ENCODE results near the gene IFT43.
"Not testable (repeated sequence)": the region's sequence is repeated elsewhere in the genome, so short reads cannot be mapped to it uniquely, and the experiment has no call there.

IFT43 gene

DNA sequence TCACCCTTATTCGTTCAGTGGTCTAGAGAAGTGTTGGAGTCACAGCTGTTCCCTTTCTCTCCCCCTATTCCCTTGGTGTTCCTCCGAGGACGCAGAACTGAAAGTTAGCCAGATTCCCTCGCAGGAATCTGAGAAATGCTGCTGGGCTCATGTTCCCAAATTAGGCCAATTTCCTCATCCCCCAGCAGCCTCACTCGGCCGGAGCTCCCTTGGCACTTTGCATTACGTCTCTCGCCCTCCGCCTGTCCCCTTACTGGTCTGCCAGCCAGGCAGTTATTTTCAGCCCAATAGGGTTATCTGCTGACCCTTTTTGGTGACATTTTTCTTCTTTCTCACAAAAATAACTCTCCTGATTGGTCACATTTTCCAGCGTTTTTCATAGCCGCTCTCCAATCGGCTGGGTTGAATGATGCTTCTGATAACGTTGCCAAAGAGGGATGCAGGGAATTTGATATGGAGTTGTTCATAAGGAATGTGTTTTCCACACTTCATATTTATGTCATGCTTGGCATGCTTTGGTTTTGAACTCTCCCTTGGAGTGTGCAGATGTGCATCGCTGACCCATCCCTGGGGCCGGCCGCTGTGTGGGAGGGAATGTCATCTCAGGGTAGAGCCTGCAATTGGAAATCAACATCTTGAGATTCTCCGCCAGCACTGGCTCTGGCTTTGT, 9.9 kb downstream of the IFT43 start:
- H4K20me1 ChIP-seq: no peaks in the 10 kb centered on the region
- H3K4me2 ChIP-seq: no peak overlapping the region
- peaks cover 0 to 24% (median 12%) of the 10 kb centered on the region in 10 experiments; a peak in 13 of 20 replicates for H3K4me1 ChIP-seq
- TF ChIP-seq Cebpa-rat (IDR thresholded peaks at IDR 0.05): no peak
- H3K9ac ChIP-seq: no peak overlapping the region
- no peaks in the 10 kb centered on the region for H3K27me3 ChIP-seq
- peaks cover 0 to 76% (median 7%) of the 10 kb centered on the region in 11 experiments; a peak in 15 of 22 replicates for H3K36me3 ChIP-seq
- no peaks in the 10 kb centered on the region for H3K9me3 ChIP-seq (replicated peaks in 1 of 11)
- H3K4me3 ChIP-seq: no peak overlapping the region
- no peak overlapping the region for H3K27ac ChIP-seq

DNA sequence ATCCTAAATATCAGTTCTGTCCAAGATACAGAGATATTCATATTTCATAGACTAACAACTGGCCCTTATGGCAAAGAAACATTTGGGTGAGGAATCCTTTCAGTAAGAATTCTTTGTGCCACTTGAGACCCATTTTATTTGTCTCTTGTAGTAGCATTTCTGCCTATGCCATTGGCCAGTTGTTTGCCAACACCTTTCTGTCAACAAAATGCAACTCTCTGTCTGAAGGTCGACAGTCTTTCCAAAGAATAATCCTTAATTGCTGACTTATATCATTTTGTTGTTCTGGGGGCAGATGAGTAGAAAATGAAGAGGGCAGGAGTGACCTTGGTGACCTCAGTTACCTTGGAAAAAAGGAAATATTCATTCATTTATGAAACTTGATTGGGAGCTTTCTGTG, 10.9 kb downstream of the IFT43 start:
- no peak overlapping the region for H3K4me2 ChIP-seq
- peaks cover 0 to 82% (median 16%) of the 10 kb centered on the region in 11 experiments; a peak in 14 of 22 replicates for H3K36me3 ChIP-seq
- no peak overlapping the region for H3K9ac ChIP-seq
- peaks cover 0 to 22% (median 12%) of the 10 kb centered on the region in 10 experiments; a peak in 13 of 20 replicates for H3K4me1 ChIP-seq
- H3K9me3 ChIP-seq (replicated peaks in 1 of 11): no peaks in the 10 kb centered on the region
- no peaks in the 10 kb centered on the region for H3K27me3 ChIP-seq
- H4K20me1 ChIP-seq: no peaks in the 10 kb centered on the region
- no peak overlapping the region for H3K4me3 ChIP-seq
- H3K27ac ChIP-seq: no peak overlapping the region
- no peak for TF ChIP-seq Cebpa-rat (IDR thresholded peaks at IDR 0.05)

DNA sequence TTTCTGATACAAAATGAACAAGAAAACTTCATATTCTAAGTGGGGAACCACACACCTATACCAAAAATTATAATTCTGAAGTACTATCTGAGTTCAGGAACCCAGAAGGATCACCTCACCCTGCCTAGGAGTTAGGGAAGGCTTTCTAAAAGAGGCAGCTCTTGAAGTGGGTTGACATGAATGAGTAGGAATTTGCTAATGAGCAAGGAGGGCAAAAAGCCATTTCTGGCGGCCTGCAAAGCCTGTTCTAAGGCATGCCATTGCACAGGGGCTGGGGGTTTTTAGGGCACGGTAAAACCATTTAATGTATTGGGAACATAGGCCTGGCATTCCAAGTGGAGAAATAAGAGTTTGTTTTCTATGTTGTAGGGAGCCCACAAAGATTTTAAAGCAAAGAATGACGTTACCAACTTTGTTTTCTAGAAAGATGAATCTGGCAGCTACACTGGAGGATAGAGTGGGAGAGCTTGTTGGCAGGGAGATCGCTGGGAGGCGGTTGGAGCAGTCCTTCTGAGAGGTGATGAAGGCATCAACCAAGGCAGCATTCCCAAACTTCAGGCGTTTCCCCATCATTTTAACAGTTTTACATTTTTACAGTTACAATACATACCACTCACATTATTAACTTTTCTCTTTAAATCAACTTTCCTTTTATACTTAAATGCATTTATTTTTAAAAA, 14.1 kb downstream of the IFT43 start:
- Histone ChIP-seq H3K4me2 (no peak overlapping the region), H3K9me3 (replicated peaks in 1 of 11) (peaks cover 6 to 14% (median 9%) of the 10 kb centered on the region in 11 experiments; a peak in 21 of 22 replicates), H3K27ac (no peak overlapping the region), H3K4me3 (no peak overlapping the region), H3K36me3 (peaks cover 5 to 92% (median 26%) of the 10 kb centered on the region in 11 experiments; a peak in 15 of 22 replicates), H3K9ac (no peak overlapping the region), H4K20me1 (no peaks in the 10 kb centered on the region), H3K4me1 (no peaks in the 10 kb centered on the region), H3K27me3 (no peaks in the 10 kb centered on the region)
- TF ChIP-seq Cebpa-rat (IDR thresholded peaks at IDR 0.05): no peak

- Histone ChIP-seq H3K4me1 (no peaks in the 10 kb centered on the region), H3K27ac (no peak overlapping the region), H3K4me2 (no peak overlapping the region), H3K9ac (no peak overlapping the region), H3K27me3 (no peaks in the 10 kb centered on the region), H3K4me3 (no peak overlapping the region), H4K20me1 (no peaks in the 10 kb centered on the region), H3K36me3 (peaks cover 18 to 92% (median 39%) of the 10 kb centered on the region in 11 experiments; a peak in 18 of 22 replicates), H3K9me3 (replicated peaks in 1 of 11) (peaks cover 17 to 28% (median 24%) of the 10 kb centered on the region in 11 experiments)
- TF ChIP-seq Cebpa-rat (IDR thresholded peaks at IDR 0.05): no peak
Observed at GRCh38 chr14:76002383-76002782, 16.8 kb downstream of the IFT43 start.

DNA sequence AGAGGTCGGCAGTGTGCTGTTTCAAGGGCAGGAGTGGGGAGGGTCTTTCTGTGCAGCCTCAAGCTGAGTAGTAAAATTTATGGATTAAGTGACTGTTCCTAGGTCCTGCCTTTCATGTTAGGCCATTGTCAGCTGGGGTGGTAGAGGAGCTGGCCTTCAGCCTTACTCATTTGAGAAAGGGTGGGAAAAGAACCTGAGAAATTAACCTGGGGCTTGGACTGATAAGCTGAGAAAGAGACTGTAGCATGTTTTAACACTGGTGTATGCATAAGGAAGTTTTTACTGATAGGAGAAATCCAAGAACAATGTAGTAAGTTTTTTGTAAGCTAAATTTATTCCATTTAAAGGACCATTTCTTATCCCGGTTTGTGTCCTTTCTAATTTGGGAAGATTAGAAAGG, 20.7 kb downstream of the IFT43 start:
- no peak overlapping the region for H3K9ac ChIP-seq
- H3K4me1 ChIP-seq: no peaks in the 10 kb centered on the region
- H3K9me3 ChIP-seq (replicated peaks in 1 of 11): peaks cover 17 to 28% (median 24%) of the 10 kb centered on the region in 11 experiments
- no peak overlapping the region for H3K4me2 ChIP-seq
- H3K36me3 ChIP-seq: peaks cover 17 to 94% (median 27%) of the 10 kb centered on the region in 11 experiments; a peak in 18 of 22 replicates
- no peak overlapping the region for H3K27ac ChIP-seq
- no peaks in the 10 kb centered on the region for H4K20me1 ChIP-seq
- no peaks in the 10 kb centered on the region for H3K27me3 ChIP-seq
- no peak for TF ChIP-seq Cebpa-rat (IDR thresholded peaks at IDR 0.05)
- H3K4me3 ChIP-seq: no peak overlapping the region

GRCh38 chr14:76007379-76007778, 21.8 kb downstream of the IFT43 start:
- Histone ChIP-seq H4K20me1 (no peaks in the 10 kb centered on the region), H3K9ac (no peak overlapping the region), H3K4me2 (no peak overlapping the region), H3K4me3 (no peak overlapping the region), H3K36me3 (peaks cover 17 to 92% (median 22%) of the 10 kb centered on the region in 11 experiments; a peak in 18 of 22 replicates), H3K9me3 (replicated peaks in 1 of 11) (peaks cover 17 to 28% (median 24%) of the 10 kb centered on the region in 11 experiments), H3K4me1 (no peaks in the 10 kb centered on the region), H3K27me3 (no peaks in the 10 kb centered on the region), H3K27ac (no peak overlapping the region)
- no peak for TF ChIP-seq Cebpa-rat (IDR thresholded peaks at IDR 0.05)

DNA sequence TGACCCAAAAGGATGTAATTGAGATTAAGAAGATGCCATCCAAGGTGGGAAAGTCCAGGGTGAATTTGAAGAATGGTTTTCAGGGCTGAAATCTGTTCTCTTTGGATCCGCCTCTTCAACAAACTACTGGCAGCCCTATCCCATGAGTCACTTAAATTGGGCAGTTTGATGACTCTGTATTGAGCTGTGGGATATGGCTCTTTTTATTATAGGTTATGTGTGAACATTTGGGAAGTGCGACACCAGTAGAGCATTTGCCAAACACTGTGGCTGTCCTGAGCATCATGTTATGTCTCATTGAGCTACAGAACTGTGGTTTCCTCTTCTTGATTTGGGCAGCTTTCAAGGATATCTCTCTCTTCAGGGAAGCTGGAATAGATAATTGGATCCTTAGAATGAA, 22.3 kb downstream of the IFT43 start:
- H3K4me1 ChIP-seq: no peaks in the 10 kb centered on the region
- H3K27ac ChIP-seq: no peak overlapping the region
- H3K36me3 ChIP-seq: peaks cover 15 to 93% (median 22%) of the 10 kb centered on the region in 11 experiments; a peak in 18 of 22 replicates
- no peak overlapping the region for H3K4me2 ChIP-seq
- TF ChIP-seq Cebpa-rat (IDR thresholded peaks at IDR 0.05): no peak
- H3K9me3 ChIP-seq (replicated peaks in 1 of 11): peaks cover 17 to 28% (median 24%) of the 10 kb centered on the region in 11 experiments
- H4K20me1 ChIP-seq: no peaks in the 10 kb centered on the region
- H3K27me3 ChIP-seq: no peaks in the 10 kb centered on the region
- H3K9ac ChIP-seq: no peak overlapping the region
- H3K4me3 ChIP-seq: no peak overlapping the region

GRCh38 chr14:76009627-76010026, 24.1 kb downstream of the IFT43 start:
- not testable (repeated sequence) for H3K4me3 ChIP-seq, H3K9ac ChIP-seq, H4K20me1 ChIP-seq, H3K27ac ChIP-seq, H3K4me1 ChIP-seq, H3K27me3 ChIP-seq, H3K4me2 ChIP-seq
- H3K9me3 ChIP-seq (replicated peaks in 1 of 11): peaks cover 10 to 17% (median 15%) of the 10 kb centered on the region in 11 experiments
- H3K36me3 ChIP-seq: peaks cover 13 to 95% (median 24%) of the 10 kb centered on the region in 11 experiments; a peak in 18 of 22 replicates

DNA sequence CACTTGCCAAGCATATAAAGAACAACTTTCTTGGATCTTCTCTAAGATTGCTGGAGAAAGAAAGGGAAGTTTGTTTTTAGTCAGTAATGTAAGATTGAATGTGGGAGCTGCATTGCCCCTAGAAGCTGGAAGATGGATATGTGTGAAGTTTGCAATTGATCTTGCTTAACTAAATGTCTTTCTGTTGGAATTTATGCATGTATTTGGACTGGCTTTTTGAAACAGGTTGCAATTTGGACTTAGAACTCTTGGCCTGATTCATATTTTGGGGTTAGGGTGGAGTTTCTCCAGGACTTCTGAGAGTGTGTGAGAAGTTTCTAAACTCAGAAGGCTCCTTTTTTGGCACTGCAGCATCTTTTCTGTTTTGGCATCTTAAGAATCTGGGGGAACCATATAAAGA, 26.4 kb downstream of the IFT43 start:
- H4K20me1 ChIP-seq: no peaks in the 10 kb centered on the region
- H3K9me3 ChIP-seq (replicated peaks in 1 of 11): no peaks in the 10 kb centered on the region; a peak in 1 of 22 replicates
- no peak for TF ChIP-seq Cebpa-rat (IDR thresholded peaks at IDR 0.05)
- no peaks in the 10 kb centered on the region for H3K27me3 ChIP-seq
- peaks cover 0 to 84% (median 9%) of the 10 kb centered on the region in 11 experiments; a peak in 10 of 22 replicates for H3K36me3 ChIP-seq
- H3K9ac ChIP-seq: no peak overlapping the region
- no peak overlapping the region for H3K4me3 ChIP-seq
- peaks cover 0 to 9% (median 0%) of the 10 kb centered on the region in 10 experiments; a peak in 4 of 20 replicates for H3K4me1 ChIP-seq
- no peak overlapping the region for H3K27ac ChIP-seq
- no peak overlapping the region for H3K4me2 ChIP-seq
